ENCODE data around the gene SNX18. TPM values are rescaled to one million over a fixed set of nuclear protein-coding genes. Genes with fewer than 3 reads are reported as not detected.
A peak's percentile ranks its signal among the peaks of the same experiment; 100 is the strongest.

Gene SNX18
- total and polyA plus RNA-seq, 4 donors: 5.5 to 43.4 (median 35.0) TPM

- peaks cover 4 to 38% (median 23%) of the 10 kb centered on the region in 5 donors for H3K4me1 ChIP-seq (ENCODE audit: control insufficient read depth in 5 of 5, insufficient read depth in 5 of 5, low read length in 5 of 5)
- peaks cover 0 to 2% (median under 1%) of the 10 kb centered on the region in 4 donors for H3K36me3 ChIP-seq (ENCODE audit: control insufficient read depth in 4 of 4, insufficient read depth in 4 of 4, low read length in 4 of 4)
- DNase-seq (no peak), ATAC-seq (ENCODE audit: insufficient read depth, low FRiP score) (no peak)
- H3K27me3 ChIP-seq (ENCODE audit: control insufficient read depth in 3 of 3, insufficient read depth in 3 of 3, low read length in 2 of 3): no peaks in the 10 kb centered on the region
- no peak overlapping the region for H3K4me3 ChIP-seq
- no peaks in the 10 kb centered on the region for H3K9me3 ChIP-seq (ENCODE audit: control insufficient read depth in 4 of 4, insufficient read depth in 3 of 4, low read length in 3 of 4)
- H3K27ac ChIP-seq (ENCODE audit: low read depth in 1 of 2, low read length in 1 of 2): peak overlapping the region; percentile 1 to 13
- no peak for TF ChIP-seq CTCF (IDR thresholded peaks at IDR 0.05; ENCODE audit: control extremely low read depth, extremely low read depth)
- WGBS, 2 donors: 50 to 54% methylated on average over 8 of the region's 8 CpGs
- no peak overlapping the region for H3K9ac ChIP-seq (ENCODE audit: insufficient read depth in 1 of 2, low read length in 2 of 2)
These were observed 7.1 kb downstream of the SNX18 start for GRCh38 chr5:54524704-54525103.

GRCh38 chr5:54525261-54525660, 7.7 kb downstream of the SNX18 start:
- no peak for ATAC-seq (ENCODE audit: insufficient read depth, low FRiP score)
- Histone ChIP-seq H3K27ac (ENCODE audit: low read depth in 1 of 2, low read length in 1 of 2) (peak overlapping the region in 1 of 2 donors; percentile 1), H3K4me3 (no peak overlapping the region)

GRCh38 chr5:54525692-54526091, 8.1 kb downstream of the SNX18 start:
- H3K4me3 ChIP-seq: no peak overlapping the region
- ATAC-seq (ENCODE audit: insufficient read depth, low FRiP score): no peak
- no peak for DNase-seq
- H3K9ac ChIP-seq (ENCODE audit: insufficient read depth in 1 of 2, low read length in 2 of 2): no peak overlapping the region
- WGBS, 2 donors: 79 to 84% methylated on average over 6 of the region's 6 CpGs
- peaks cover 0 to 2% (median 0%) of the 10 kb centered on the region in 4 donors for H3K36me3 ChIP-seq (ENCODE audit: control insufficient read depth in 4 of 4, insufficient read depth in 4 of 4, low read length in 4 of 4)
- H3K9me3 ChIP-seq (ENCODE audit: control insufficient read depth in 4 of 4, insufficient read depth in 3 of 4, low read length in 3 of 4): no peaks in the 10 kb centered on the region
- H3K27ac ChIP-seq (ENCODE audit: low read depth in 1 of 2, low read length in 1 of 2): no peak overlapping the region
- H3K4me1 ChIP-seq (ENCODE audit: control insufficient read depth in 5 of 5, insufficient read depth in 5 of 5, low read length in 5 of 5): peaks cover 4 to 29% (median 26%) of the 10 kb centered on the region in 5 donors
- TF ChIP-seq CTCF (IDR thresholded peaks at IDR 0.05; ENCODE audit: control extremely low read depth, extremely low read depth): no peak
- no peaks in the 10 kb centered on the region for H3K27me3 ChIP-seq (ENCODE audit: control insufficient read depth in 3 of 3, insufficient read depth in 3 of 3, low read length in 2 of 3)

More at GRCh38 chr5:54525261-54525660, 7.7 kb downstream of the SNX18 start:
- Histone ChIP-seq H3K27me3 (ENCODE audit: control insufficient read depth in 3 of 3, insufficient read depth in 3 of 3, low read length in 2 of 3) (no peaks in the 10 kb centered on the region), H3K9ac (ENCODE audit: insufficient read depth in 1 of 2, low read length in 2 of 2) (no peak overlapping the region), H3K4me1 (ENCODE audit: control insufficient read depth in 5 of 5, insufficient read depth in 5 of 5, low read length in 5 of 5) (peaks cover 4 to 33% (median 26%) of the 10 kb centered on the region in 5 donors), H3K36me3 (ENCODE audit: control insufficient read depth in 4 of 4, insufficient read depth in 4 of 4, low read length in 4 of 4) (peaks cover 0 to 2% (median 0%) of the 10 kb centered on the region in 4 donors), H3K9me3 (ENCODE audit: control insufficient read depth in 4 of 4, insufficient read depth in 3 of 4, low read length in 3 of 4) (no peaks in the 10 kb centered on the region)
- no peak for TF ChIP-seq CTCF (IDR thresholded peaks at IDR 0.05; ENCODE audit: control extremely low read depth, extremely low read depth)
- no peak for DNase-seq
- WGBS, 2 donors: 87 to 90% methylated on average over 4 of the region's 4 CpGs
